GM21526 (cell line): ENCODE measurements around the gene DUOXA2.
"Not testable (repeated sequence)": the region's sequence is repeated elsewhere in the genome, so short reads cannot be mapped to it uniquely, and the experiment has no call there.

Source experiments
- ATAC-seq: cut with Tn5 transposase; IDR thresholded peaks from one replicate; pipeline ENCODE4 v1.9.1; 2021; ENCODE audit warnings: moderate library complexity; ENCODE audit not compliant: unreplicated experiment, low FRiP score

Gene DUOXA2

GRCh38 chr15:45094358-45094730 is 19.8 kb upstream of the DUOXA2 start:
- ATAC-seq: no peak

GRCh38 chr15:45095661-45096060 is 18.5 kb upstream of the DUOXA2 start:
- no peak for ATAC-seq

DNA sequence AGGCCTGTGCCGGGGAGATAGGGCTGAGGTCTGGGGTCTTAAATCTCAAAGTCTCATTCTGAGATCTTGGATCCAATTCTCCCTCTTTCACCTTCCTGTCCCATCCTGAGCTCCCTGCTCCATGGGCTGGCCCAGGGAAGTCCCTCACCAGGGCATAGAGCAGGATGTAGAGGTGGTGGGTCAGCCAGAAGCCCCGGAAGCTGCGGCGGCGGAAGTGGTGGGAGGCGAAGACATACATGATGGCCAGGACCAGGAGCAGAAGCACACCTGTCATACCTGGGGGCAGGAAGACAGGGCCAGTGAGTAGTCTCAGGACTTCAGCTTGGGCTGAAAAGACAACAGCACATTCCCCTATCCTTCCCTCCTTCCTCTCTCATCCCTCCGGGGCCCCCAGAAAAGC is 16.7 kb upstream of the DUOXA2 start:
- ATAC-seq: no peak

DNA sequence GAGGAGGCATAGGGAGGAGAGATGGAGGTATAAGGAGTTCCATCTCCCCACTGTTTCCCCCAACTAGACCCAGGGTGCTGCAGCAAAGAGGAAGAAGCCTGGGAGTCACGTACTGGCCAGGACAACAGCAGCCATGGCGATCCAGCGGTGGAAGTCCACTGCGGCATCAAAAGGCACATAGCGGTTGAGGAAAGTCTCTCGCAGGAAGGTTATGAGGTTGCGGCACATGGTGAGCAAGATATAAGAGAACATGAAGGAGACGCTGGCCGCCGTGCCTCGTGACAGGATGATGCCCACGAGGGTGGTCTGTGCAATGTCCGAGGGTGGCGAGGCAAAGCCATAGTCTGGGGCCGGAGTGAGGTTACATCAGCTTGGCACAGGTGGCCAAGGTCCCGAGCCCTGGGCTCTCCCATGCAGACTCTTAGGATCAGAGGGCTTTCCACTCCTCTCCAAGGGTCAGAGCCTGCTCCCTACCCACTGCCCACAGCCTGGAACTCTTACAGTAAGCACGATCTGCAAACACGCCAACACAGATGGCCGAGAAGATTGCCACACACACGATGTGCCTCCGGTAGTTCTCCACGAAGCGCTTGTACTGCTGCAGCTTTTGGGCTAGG is 14.5 kb upstream of the DUOXA2 start:
- ATAC-seq: no peak

DNA sequence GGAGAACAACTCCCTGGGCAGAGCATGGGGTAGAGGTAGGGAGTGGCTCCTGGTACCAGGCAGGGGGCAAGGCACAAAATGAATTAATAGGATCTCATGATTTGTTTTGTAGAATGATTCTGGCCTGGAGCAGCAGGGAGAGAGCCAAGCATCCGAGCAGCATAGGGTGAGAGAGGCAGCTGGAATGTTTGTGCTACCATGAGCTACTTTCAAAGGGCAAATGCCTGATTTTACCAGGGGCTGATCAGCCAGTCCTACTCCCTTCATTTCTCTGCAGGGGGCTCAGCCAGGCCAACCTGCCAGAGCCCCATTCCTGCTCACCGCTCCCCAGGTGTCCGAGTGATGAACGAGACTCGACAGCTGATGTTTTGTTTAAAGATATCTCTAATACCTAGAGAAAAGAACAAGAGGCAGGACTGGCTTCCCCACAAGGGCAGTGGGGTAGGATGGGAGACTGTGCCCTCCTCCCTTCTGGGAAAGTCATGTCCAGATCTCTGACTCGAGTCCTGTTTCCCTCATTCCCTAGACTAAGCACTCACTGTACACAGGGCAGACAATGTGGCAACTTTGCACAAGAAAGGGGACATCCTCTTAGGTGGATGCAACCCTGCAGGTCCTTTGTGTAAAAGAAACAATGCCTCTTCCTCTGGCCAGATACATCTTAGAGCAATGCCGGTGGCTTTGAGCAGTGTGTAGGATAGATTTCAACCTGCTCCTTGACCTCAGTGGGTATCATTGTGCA is 13.1 kb upstream of the DUOXA2 start:
- ATAC-seq: no peak

GRCh38 chr15:45101749-45102148 is 12.4 kb upstream of the DUOXA2 start:
- no peak for ATAC-seq

GRCh38 chr15:45102226-45102625 is 11.9 kb upstream of the DUOXA2 start:
- no peak for ATAC-seq

DNA sequence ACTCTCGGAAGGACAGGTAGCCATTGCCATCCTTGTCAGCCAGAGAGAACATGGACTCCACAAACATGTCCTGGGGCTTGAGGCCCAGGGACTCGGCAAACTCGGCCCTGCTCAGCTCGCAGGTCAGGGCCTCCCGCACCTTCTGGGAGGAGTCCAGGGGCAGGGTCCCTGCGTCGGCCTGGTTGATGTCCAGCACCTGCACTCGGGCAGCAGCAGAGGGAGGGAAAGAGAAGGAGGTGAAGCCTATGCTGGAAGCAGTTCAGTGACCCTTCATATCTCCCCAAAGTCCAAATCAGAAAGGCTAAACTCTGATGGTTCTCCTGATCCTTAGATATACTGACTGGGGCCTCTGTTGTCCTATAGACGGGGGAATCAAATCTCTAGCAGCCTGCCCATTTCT is 10.0 kb upstream of the DUOXA2 start:
- ATAC-seq: not testable (repeated sequence)

DNA sequence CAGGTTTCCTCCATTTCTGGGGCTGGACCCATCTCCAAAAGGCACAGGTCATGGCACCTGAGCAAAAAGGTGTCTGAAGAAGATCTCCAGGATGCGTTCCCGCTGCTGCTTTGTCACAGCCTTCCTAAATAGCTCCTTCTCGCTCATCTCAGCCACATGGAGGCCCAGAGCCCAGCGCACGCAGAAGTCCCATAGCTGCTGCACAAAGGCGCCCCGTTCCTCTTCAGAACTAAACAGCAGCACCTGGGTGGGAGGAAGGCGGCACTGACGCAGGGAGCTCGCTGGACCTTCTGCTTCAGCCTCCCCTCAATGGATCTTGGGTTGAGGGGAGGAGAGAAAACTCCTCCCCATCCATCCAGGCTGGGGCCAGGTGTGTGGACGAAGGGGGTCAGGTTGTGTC is 8.5 kb upstream of the DUOXA2 start:
- ATAC-seq: no peak

DNA sequence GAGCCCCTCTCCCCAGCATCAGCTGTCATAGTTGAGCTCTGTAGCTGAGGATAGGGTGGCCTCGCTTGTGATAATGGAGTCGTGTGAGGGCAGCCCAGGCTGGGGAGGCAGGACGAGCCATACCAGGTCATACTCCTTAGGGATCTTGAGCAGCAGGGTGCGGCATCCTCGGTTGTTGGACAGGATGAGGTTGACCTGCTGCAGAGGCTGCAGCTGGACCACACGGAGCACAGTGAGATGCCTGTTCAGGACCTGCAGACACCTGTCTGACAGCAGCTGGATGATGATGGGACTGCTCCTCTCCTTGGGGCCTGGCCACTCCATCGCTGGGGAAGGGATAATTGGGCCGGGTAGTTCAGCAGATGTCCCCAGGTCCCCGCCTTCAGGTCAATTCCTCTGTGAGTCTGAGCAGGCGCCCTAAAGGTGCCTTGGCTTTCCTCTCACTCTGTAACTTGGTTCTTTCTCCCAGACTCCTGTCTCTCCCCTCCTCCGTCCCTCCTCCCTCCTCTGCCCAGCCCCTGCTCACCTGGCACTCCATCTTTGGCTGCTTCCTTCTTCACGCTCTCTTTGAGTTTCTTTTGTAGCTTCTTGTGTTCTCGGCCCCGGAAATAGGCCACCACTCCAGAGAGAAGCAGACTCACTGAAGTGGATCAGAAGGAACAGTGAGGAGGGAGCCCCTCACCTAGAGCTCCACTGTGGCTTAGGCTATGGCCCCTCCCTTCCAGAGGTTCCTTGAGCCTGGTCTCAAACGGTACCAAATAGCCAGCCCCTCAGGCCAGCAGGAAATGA is 7.9 kb upstream of the DUOXA2 start:
- no peak for ATAC-seq

DNA sequence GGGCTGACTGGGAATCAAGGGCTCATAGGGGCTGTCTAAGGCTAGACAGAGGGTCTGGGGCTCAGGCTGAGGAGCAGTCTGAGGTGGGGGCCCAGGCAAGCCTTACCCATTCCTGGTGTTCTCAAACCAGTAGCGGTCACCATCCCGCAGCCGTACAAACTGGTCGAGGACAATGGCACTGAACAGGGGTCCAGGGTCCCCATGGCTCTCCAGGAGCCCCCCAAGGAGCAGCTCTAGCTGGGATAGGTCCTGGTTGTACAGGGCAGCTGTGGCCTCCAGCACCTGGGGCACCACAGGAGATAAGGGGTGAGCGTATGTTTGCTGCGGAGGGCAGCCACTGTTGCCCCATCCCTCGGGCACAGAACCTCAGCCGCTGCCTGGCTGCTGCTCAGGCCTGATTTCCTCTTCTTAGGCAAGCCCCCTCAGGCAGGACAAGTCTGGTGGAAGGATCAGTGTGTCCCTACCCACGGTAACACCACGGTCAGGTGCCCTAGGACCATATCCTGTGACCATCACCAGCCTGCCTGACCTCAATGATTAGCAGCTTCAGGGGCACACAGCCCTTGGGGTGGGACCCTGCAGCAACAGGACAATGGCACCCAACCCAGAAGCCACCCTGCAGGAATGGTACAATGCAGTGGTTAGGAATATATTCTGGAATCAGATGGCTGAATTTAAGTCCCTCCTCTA is 6.0 kb upstream of the DUOXA2 start:
- ATAC-seq: no peak

- ATAC-seq: no peak
Measured at GRCh38 chr15:45110256-45110820, 3.8 kb upstream of the DUOXA2 start.

DNA sequence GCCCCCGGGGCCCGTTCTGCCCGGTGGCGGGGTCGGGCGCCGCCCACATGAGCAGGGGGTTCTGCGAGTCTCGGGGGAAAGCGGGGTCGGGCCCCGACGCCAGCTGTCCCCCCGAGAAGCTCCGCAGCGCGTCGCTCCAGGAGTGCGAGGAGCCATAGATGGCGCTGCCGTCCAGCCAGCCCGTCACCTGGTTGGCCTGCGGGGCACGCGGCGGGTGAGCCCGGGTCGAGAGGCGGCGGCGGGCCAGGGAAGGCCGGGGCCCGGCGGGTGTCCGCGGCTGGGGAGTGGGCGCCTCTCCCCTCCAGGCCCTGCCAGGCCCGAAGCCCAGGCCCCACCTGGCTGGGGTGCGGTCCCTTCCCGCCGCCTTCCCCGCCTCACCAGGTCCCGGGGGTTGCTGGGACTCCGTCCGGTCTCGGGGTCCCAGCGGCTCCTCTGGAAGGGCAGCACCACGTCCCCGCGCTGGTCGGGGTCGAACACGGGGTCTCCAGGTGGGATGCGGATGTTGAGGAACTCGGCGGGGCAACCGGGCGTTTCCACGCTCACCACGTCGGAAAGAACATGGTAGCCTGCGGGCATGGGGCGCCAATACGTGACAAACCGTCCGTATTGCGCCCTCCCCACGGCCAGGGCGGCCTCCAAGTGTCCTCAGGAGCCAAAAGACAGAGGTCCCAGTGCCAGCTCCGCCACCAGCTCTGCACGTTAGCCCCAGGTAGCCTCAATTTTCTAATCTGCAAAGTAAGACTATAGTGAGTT is 2.6 kb upstream of the DUOXA2 start:
- ATAC-seq: no peak

- no peak for ATAC-seq
Measured at GRCh38 chr15:45112143-45112590, 2.0 kb upstream of the DUOXA2 start.

DNA sequence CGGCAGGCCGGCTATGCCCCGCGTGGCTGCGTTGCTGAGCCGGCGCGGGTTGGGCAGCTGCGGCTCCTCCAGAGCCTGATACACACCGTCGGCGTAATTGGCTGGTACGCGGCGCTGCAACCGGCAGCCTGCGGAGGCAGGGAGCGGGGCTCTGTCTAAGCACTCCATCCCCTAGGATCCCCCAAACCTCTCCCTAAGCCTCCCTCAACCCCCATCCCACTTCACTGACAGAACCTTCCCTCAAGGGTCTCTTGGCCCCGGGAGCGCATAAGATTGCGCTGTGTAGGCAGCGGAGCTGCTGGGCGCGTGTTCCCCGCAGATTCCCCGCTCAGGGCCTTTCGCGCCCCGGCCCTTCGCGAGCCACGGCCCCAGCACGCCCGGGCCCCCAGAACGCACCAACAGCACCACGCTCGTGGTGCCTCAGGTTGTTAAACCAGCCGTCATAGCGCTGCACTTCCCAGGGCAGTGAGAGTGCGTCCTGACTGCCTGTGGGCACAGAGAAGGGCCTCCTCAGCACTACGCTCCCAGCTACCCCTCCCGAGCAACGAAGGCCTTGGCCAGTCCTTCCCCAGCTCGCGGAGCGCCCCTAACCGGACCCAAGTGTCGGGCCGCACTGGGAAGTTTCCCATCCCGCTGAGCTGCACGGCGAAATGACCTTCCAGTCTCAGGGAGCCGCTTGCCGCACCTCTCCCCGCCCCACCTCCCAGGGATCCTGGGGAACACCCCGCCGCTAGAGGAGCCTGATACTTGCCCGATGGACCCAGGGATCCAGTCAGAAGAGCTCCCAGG is 1.3 kb upstream of the DUOXA2 start:
- no peak for ATAC-seq

DNA sequence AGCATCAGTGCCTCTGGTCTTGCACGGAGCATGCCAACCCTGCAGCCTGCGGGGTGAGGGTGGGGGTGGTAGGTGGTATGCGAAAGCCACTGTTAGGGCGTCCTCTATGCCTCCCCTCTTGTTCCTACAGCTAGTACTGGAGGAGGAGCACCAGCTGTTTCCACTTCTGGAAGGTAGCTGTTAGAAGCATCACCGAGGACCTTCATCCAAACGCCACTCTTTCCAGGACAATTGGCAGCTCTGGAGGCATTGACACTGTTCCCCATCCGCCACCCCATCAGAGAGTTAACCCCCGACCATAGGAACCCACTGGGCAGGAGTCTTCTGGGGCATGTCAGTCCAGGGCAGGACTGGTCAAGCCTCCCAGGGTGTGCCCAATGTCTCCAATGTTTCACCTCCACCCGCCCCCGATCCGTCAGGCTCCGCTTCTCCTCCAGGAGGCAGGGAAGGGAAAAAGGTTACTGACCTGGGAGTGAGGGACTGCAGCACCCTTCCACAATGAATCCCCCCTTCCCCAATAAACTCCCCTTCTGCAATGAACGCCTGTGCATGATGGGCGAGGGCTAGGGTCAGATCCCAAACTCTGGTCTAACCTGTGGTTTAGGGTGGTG is 641 bp upstream of the DUOXA2 start:
- no peak for ATAC-seq

DNA sequence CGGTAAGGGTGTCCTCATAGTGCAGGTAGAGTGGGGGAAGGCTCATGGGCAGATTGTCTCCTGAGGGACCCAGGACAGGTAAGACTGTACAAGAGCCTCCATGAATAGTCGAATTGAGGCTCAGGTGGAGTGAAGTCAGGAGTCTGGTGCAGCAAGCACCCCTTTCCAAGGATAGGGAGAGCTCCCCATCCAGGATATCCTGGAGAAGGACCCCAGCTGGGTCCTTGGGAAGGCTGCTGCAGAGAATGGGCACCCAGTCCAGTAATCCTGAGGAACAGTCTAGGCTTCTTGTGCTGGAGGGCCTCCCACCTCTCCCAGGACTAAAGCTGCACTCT is 592 bp downstream of the DUOXA2 start:
- ATAC-seq: no peak

GRCh38 chr15:45115312-45115820 is 1.2 kb downstream of the DUOXA2 start:
- ATAC-seq: no peak

GRCh38 chr15:45116006-45116481 is 1.9 kb downstream of the DUOXA2 start:
- ATAC-seq: no peak
